GM18508 (cell line): ENCODE data around the gene CLIP2.
"Not testable (repeated sequence)": the region's sequence is repeated elsewhere in the genome, so short reads cannot be mapped to it uniquely, and the experiment has no call there.

Source experiments
- ATAC-seq: cut with Tn5 transposase; IDR thresholded peaks from one replicate; pipeline ENCODE4 v1.9.1; 2021; ENCODE audit warnings: moderate number of reproducible peaks; ENCODE audit not compliant: insufficient read depth, unreplicated experiment

CLIP2 gene

GRCh38 chr7:74325210-74325565 lies 36.0 kb downstream of the CLIP2 start:
- no peak for ATAC-seq

- ATAC-seq: no peak
Observed at GRCh38 chr7:74329225-74329624, 40.0 kb downstream of the CLIP2 start.

- ATAC-seq: no peak
Observed at GRCh38 chr7:74332373-74333176, 43.4 kb downstream of the CLIP2 start.

- ATAC-seq: no peak
Observed at GRCh38 chr7:74334030-74334429, 44.8 kb downstream of the CLIP2 start.

- ATAC-seq: no peak
Observed at GRCh38 chr7:74337926-74338325, 48.7 kb downstream of the CLIP2 start.

- ATAC-seq: no peak
Observed at GRCh38 chr7:74338366-74339108, 49.3 kb downstream of the CLIP2 start.

GRCh38 chr7:74339648-74340047 lies 50.4 kb downstream of the CLIP2 start:
- ATAC-seq: not testable (repeated sequence)

- no peak for ATAC-seq
Observed at GRCh38 chr7:74343281-74344131, 54.3 kb downstream of the CLIP2 start.

GRCh38 chr7:74344132-74344496 lies 54.9 kb downstream of the CLIP2 start:
- no peak for ATAC-seq

- no peak for ATAC-seq
Observed at GRCh38 chr7:74344786-74345185, 55.6 kb downstream of the CLIP2 start.

- no peak for ATAC-seq
Observed at GRCh38 chr7:74345970-74346369, 56.8 kb downstream of the CLIP2 start.

- ATAC-seq: no peak
Observed at GRCh38 chr7:74349621-74350020, 60.4 kb downstream of the CLIP2 start.

GRCh38 chr7:74350751-74351150 lies 61.5 kb downstream of the CLIP2 start:
- no peak for ATAC-seq

- no peak for ATAC-seq
Observed at GRCh38 chr7:74351836-74352235, 62.6 kb downstream of the CLIP2 start.

GRCh38 chr7:74352551-74353138 lies 63.4 kb downstream of the CLIP2 start:
- not testable (repeated sequence) for ATAC-seq

GRCh38 chr7:74354009-74354408 lies 64.8 kb downstream of the CLIP2 start:
- ATAC-seq: no peak

- no peak for ATAC-seq
Observed at GRCh38 chr7:74355091-74355490, 65.9 kb downstream of the CLIP2 start.

GRCh38 chr7:74356589-74357315 lies 67.5 kb downstream of the CLIP2 start:
- ATAC-seq: no peak

GRCh38 chr7:74360008-74360407 lies 70.8 kb downstream of the CLIP2 start:
- no peak for ATAC-seq

- ATAC-seq: no peak
Observed at GRCh38 chr7:74362266-74362665, 73.1 kb downstream of the CLIP2 start.
